HG03558 (cell line): ENCODE measurements around the gene ZNF761.
"Not testable (repeated sequence)": the region's sequence is repeated elsewhere in the genome, so short reads cannot be mapped to it uniquely, and the experiment has no call there.

ENCODE experiments used
- ATAC-seq: cut with Tn5 transposase; IDR thresholded peaks from one replicate; pipeline ENCODE4 v1.9.1; 2021; ENCODE audit warnings: moderate number of reproducible peaks; ENCODE audit not compliant: unreplicated experiment; ENCODE audit errors: extremely low read depth

Gene ZNF761

DNA sequence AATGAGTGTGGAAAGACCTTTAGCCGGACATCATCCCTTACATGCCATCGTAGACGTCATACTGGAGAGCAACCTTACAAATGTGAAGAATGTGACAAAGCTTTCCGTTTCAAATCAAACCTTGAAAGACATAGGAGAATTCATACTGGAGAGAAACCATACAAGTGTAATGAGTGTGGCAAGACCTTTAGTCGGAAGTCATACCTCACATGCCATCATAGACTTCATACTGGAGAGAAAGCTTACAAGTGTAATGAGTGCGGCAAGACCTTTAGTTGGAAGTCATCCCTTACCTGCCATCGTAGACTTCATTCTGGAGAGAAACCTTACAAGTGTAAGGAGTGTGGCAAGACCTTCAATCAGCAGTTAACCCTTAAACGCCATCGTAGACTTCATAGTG lies 24.0 kb downstream of the ZNF761 start:
- no peak for ATAC-seq

DNA sequence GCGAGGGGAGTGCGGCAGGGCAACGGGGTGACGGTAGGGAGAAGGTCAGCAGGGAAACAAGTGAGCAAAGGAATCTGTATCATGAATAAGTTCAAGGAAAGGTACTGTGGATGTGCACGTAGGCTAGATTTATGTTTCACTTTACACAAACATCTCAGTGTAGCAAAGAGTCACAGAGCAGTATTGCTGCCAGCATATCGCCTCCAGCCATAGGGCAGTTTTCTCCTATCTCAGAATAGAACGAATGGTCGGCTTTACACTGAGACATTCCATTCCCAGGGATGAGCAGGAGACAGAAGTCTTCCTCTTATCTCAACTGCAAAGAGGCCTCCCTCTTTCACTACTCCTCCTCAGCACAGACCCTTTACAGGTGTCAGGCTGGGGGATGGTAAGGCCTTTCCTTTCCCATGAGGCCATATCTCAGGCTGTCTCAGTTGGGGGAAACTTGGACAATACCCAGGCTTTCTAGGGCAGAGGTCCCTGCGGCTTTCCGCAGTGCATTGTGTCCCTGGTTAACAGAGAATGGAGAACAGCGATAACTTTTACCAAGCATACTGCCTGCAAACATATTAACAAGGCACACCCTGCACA lies 28.4 kb downstream of the ZNF761 start:
- not testable (repeated sequence) for ATAC-seq

DNA sequence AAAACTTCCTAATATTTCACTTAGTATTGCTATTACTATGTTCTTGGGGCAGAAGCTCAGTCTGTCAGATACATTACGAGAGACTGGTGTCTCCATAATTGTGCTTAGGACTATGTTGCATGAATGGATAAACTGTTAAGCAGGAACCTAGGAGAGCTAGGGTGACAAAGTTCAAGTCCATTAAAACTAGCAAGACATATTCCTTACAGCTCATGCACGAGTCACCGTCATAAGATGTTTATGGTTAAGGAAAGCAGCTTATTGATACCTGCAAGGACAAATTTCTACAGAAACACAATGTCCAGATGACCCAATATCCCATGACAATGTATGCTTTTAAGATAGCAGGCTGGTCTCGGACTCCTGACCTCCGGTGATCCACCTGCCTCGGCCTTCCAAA lies 30.1 kb downstream of the ZNF761 start:
- no peak for ATAC-seq

DNA sequence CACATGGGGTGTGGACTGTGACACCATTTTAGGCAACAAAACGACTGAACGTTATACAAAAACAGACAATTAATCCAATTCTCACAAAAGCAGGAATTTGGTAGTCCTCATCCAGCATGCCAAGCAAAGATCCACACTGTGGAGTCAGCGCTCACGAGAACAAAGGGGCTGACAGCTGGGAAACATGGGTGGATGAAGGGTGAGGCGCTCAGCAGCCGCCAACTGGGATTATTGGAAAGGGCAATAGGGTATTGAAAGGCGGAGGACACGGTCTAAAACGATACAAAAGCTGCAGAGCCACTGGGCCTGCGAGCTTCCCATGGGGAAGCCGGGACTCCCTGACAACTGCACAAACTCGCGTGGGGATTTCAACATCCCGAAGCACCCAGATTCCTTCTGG lies 31.1 kb downstream of the ZNF761 start:
- no peak for ATAC-seq

GRCh38 chr19:53463263-53463662 lies 31.5 kb downstream of the ZNF761 start:
- no peak for ATAC-seq

- ATAC-seq = no peak
Observed at GRCh38 chr19:53466726-53467484, 35.1 kb downstream of the ZNF761 start.

DNA sequence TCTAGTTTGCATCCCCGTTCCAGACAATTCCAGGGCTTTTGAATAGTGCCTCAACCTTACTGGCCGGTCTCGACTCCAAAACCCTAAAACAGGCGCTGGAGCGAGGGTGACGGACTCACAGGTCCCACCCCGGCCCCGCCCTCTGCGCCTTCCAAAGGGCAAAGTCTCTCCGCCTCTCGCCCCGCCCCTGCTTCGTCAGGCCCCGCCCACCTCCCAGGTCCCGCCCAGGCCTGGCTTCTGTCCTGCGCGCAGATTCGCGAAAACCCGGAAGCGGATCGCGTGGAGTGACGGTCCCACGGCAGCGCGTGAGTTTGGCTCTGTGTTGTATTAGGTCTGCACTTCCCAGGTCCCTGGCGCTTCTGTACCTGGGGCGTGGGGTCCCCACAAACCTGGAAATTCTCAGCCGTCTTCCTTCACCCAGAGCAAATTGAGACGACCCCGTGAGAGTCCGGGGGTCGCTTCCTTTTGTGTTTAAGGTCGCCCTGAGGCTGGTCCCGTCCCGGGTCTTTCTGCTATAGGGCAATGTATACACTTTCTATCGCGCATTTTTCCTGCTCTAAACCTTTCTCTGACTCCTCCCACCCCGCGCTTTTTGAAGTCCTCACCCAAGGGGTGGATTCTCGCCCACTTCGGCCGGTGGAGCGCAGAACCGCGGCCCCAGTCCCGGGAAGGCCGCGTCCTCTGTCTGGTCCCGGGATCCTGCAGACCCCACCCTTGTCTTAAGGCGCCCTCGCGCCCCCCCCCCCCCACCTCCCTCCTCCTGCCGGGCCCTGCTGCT lies 35.9 kb downstream of the ZNF761 start, which contains the start of gene ZNF813:
Gene ZNF813 (plus strand): TSS at position 249 of the 778 bp plus-strand sequence. CDS start 16,090 bp downstream, outside the sequence.
- no peak for ATAC-seq

DNA sequence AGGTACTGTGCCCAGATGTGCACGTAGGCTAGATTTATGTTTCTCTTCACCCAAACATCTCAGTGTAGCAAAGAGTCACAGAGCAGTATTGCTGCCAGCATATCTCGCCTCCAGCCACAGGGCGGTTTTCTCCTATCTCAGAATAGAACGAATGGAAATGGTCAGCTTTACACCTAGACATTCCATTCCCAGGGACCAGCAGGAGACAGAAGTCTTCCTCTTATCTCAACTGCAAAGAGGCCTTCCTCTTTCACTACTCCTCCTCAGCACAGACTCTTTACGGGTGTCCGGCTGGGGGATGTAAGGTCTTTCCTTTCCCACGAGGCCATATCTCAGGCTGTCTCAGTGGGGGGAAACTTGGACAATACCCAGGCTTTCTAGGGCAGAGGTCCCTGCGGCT lies 36.8 kb downstream of the ZNF761 start:
- not testable (repeated sequence) for ATAC-seq

GRCh38 chr19:53471916-53472315 lies 40.1 kb downstream of the ZNF761 start:
- no peak for ATAC-seq

DNA sequence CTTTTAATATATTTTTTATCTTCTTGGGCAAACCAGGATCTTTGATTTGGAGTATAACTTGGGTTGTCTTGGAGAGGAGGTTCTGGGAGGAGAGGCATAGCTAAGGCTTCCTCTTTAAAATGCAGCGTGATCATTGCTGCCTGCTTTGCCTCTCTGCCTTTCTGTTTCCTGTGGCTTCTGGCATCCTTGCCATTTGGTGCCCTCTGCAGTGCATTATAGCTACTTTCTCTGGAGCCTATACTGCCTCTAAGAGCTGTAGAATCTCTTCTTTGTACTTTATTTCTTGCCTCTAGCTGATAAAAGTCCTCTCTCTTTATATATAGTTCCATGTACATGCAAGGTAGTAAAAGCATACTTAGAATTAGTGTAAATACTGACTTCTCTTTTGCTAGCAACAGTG lies 43.0 kb downstream of the ZNF761 start:
- ATAC-seq = not testable (repeated sequence)

DNA sequence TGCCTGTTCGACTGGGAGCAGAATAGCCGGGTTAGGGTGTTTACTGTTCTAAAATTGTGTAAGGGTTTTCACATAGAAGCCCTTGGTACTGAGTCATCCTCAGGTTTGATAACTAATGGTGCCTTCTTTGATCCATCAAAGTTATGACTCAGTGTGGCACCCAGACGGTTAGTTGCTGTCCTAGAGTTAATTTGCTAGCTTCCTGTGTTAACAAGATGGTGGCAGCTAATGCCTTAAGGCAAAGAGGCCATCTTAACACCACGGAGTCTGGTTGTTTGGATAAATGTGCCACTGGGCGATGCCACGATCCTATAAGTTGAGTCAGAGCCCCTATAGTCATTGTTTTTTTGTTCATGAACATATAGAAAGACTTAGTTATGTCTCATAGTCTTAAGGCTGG lies 43.7 kb downstream of the ZNF761 start:
- not testable (repeated sequence) for ATAC-seq

DNA sequence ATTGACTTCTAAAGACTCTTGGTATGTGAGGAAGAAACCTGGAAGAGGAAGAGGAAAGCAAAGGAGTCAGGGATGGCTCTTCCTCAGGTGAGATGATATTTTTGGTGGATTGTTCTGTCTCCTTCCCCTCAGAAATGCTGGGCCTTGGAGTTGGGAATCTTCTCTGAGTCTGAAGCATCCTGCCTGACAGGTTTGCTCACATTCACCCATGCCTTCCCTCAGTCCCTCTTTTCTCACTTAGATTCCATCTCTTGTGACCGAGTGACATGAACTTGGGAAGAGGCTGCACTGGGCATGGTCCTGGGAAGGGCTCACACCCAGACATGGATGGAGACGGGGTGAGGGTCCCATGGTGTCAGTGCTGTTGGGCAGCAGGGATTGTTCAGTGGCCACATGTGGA lies 52.0 kb downstream of the ZNF761 start:
- not testable (repeated sequence) for ATAC-seq

DNA sequence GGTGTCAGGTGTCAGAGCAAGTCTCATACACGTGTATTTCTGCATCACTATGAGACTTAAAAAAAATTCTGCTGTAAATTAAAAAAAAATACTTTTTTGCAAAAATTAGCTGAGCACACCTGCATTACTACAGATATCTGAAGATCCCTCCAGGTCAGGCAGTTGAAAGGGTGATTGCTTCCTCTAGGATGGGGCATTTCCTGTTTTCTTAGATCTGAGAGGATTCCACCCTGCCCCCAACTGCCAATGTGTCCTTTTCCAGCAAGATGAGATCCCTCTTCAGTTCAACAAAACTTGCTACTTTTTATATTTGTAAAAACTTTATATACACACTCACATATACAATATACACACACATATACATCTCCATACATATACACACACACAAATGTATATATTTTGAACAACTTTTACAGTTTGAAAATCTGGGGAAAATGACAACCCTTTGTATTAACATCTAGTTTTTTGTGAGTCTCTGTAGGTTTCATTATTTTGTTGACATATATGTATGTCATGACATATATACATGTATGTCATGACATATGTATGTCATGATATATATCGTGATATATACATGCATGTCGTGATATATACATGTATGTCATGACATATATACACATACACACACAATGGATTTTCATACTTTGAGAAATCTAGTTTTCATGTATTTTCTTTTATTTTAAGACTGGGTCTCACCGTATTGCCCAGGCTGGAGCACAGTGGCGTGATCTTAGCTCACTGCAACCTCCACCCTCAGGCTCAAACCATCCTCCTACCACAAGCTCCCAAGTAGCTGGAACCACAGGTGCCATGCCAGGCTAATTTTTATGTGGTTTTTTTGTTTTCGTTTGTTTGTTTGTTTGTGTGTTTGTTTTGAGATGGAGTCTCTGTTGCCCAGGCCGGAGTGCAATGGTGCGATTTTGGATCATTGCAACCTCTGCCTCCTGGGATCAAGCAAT lies 53.5 kb downstream of the ZNF761 start:
- ATAC-seq = no peak

DNA sequence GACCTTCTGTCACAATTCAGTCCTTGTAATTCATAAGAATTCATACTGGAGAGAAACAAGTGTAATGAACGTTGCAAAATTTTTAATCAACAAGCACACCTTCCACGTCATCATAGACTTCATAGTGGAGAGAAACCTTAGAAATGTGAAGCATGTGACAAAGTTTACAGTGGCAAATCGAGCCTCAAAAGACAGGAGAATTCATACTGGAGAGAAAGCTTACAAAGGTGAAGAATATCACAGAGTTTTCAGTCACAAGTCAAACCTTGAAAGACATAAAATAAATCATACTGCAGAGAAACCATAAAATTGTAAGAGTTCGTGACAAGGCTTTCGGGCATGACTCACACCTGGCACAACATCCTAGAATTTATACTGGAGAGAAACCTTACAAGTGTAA lies 60.4 kb downstream of the ZNF761 start:
- no peak for ATAC-seq

GRCh38 chr19:53497311-53498023 lies 65.7 kb downstream of the ZNF761 start:
- not testable (repeated sequence) for ATAC-seq

DNA sequence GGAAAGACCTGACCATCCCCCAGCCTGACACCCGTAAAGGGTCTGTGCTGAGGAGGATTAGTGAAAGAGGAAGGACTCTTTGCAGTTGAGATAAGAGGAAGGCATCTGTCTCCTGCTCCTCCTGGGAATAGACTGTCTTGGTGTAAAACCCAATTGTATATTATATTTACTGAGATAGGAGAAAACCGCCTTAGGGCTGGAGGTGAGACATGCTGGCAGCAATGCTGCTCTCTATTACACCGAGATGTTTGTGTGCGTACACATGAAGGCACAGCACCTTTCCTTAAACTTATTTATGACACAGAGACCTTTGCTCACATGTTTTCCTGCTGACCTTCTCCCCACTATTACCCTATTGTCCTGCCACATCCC lies 66.2 kb downstream of the ZNF761 start:
- not testable (repeated sequence) for ATAC-seq

GRCh38 chr19:53503151-53503550 lies 71.4 kb downstream of the ZNF761 start:
- ATAC-seq = not testable (repeated sequence)

- not testable (repeated sequence) for ATAC-seq
Observed at GRCh38 chr19:53503671-53504364, 72.0 kb downstream of the ZNF761 start.

DNA sequence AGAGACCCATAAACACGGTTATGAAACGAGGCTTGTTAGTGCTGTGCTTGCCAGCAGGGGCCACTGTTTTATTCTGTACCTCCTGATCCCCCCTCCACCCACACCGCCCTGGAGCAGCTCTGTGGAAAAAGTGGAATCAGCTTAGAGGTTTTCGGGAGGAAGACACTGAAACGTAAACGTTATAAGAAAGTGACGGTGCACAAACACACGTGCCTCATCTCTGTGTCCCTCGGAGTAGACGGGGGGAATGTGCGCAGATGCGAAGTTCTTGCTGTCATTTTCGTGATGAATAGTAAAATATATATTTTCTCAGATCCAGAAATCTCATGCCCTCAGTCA lies 72.5 kb downstream of the ZNF761 start:
- not testable (repeated sequence) for ATAC-seq
